IMR-90 (cell line): ENCODE results near the gene INSYN1.

Source experiments
- CEBPB ChIP-seq: IDR thresholded peaks from 2 replicates; pipeline ENCODE4 v1.6.1; 2012; ENCODE audit warnings: low read depth, low read length, improper control_type of control experiment
- CHD1 ChIP-seq: IDR thresholded peaks from 2 replicates; pipeline ENCODE4 v1.6.1; 2012; ENCODE audit warnings: low read depth, low read length, improper control_type of control experiment
- CTCF ChIP-seq: conservative IDR thresholded peaks from 2 replicates; pipeline ENCODE4 v1.5.1; 2012; ENCODE audit warnings: mild to moderate bottlenecking, low read depth, low read length, improper control_type of control experiment
- MAZ ChIP-seq: IDR thresholded peaks from 2 replicates; pipeline ENCODE4 v1.6.1; 2012; ENCODE audit warnings: low read depth, mild to moderate bottlenecking, low read length, improper control_type of control experiment, moderate library complexity, borderline replicate concordance
- MXI1 ChIP-seq: IDR thresholded peaks from 2 replicates; pipeline ENCODE4 v1.6.1; 2012; ENCODE audit warnings: low read depth, mild to moderate bottlenecking, low read length, moderate library complexity, borderline replicate concordance
- NFE2L2 ChIP-seq: fragments of 150-350 bp; IDR thresholded peaks from 2 replicates; pipeline ENCODE4 v1.6.1; 2016; ENCODE audit warnings: low read depth, mild to moderate bottlenecking, low read length
- POLR2A ChIP-seq: IDR thresholded peaks from 2 replicates; pipeline ENCODE4 v1.6.1; 2012; ENCODE audit warnings: mild to moderate bottlenecking, low read depth, low read length
- RAD21 ChIP-seq: IDR thresholded peaks from 2 replicates; pipeline ENCODE4 v1.6.1; 2012; ENCODE audit warnings: low read length, improper control_type of control experiment
- RCOR1 ChIP-seq: IDR thresholded peaks from 2 replicates; pipeline ENCODE4 v1.6.1; 2012; ENCODE audit warnings: mild to moderate bottlenecking, low read length, improper control_type of control experiment; ENCODE audit not compliant: insufficient replicate concordance
- USF2 ChIP-seq: fragments of 150-350 bp; IDR thresholded peaks from 2 replicates; pipeline ENCODE4 v1.6.1; 2017; ENCODE audit warnings: mild to moderate bottlenecking, antibody characterized with exemption, low read length, low read depth

- TF ChIP-seq RAD21 (0 out of 2 replicates have a peak, but pooled peaks have one; percentile 9), CTCF (0 out of 2 replicates have a peak, but pooled peaks have one; percentile 2), POLR2A (no peak), USF2 (no peak), CEBPB (no peak), RCOR1 (no peak), CHD1 (no peak), MAZ (no peak), NFE2L2 (no peak), MXI1 (no peak)
Measured at GRCh38 chr15:73727330-73727976, 25.7 kb downstream of the INSYN1 start.
